Measurements from ENCODE around the gene UBLCP1.

The UBLCP1 gene

DNA sequence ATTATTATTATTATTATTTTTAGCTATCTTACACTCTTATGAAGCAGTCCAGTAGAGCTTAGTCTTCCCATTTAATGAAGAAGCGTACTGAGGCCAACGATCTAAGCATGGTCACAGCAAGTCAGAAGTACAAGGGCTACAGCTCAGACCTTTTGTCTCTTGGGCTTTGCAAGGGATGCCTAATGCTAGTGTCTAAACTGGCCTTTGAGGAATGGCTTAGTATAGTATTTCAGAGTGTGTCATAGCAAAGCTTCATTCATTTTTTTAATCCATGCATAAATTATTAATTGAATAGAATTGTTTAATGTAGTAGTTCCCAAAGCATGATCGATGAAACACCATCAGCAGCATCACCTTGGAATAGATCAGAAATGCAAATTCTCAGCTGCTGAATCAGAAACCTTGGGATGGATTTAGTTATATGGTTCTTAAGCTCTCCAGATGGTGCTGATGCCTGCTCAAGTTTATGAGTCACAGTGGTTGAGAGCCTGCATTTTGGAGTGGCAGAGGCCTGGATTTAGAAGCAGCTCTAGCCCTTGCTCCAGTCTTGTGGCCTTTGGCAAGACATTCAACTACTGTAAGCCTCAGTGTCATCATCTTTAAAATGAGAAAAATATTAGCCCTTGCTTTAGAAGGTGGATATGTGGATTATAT, 61.1 kb downstream of the UBLCP1 start:
- DNase-seq (ENCODE audit: low read depth), result no peak
- no peak overlapping the region for H3K4me3 ChIP-seq (replicated peaks; ENCODE audit: low read depth, low read length)
- TF ChIP-seq, protein P1, sequence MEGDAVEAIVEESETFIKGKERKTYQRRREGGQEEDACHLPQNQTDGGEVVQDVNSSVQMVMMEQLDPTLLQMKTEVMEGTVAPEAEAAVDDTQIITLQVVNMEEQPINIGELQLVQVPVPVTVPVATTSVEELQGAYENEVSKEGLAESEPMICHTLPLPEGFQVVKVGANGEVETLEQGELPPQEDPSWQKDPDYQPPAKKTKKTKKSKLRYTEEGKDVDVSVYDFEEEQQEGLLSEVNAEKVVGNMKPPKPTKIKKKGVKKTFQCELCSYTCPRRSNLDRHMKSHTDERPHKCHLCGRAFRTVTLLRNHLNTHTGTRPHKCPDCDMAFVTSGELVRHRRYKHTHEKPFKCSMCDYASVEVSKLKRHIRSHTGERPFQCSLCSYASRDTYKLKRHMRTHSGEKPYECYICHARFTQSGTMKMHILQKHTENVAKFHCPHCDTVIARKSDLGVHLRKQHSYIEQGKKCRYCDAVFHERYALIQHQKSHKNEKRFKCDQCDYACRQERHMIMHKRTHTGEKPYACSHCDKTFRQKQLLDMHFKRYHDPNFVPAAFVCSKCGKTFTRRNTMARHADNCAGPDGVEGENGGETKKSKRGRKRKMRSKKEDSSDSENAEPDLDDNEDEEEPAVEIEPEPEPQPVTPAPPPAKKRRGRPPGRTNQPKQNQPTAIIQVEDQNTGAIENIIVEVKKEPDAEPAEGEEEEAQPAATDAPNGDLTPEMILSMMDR (IDR thresholded peaks at IDR 0.05; ENCODE audit: low read length, missing control alignments), result no peak

DNA sequence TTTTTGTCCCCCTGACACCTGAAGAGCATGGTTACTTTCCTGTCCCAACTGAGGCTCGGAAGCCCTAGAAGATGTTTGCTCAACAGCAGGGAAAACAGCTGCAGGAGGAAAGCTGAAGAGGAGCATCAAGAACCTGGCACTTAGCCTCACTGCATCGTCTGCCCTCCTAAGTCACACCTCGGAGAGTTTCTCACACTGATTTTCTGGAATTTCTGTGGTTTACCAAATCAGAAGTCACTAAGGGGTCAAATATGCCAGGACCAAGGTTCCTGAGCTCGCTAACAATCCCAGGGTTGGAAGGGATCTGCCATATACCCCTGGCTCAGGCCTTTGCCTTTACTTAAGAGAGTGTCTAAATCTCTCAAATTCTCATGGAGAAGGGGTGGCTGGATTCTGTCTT, 61.9 kb downstream of the UBLCP1 start:
- TF ChIP-seq, protein P1 (IDR thresholded peaks at IDR 0.05; ENCODE audit: low read length, missing control alignments), result no peak
- no peak for DNase-seq (ENCODE audit: low read depth)
- H3K4me3 ChIP-seq (replicated peaks; ENCODE audit: low read depth, low read length), result no peak overlapping the region

DNA sequence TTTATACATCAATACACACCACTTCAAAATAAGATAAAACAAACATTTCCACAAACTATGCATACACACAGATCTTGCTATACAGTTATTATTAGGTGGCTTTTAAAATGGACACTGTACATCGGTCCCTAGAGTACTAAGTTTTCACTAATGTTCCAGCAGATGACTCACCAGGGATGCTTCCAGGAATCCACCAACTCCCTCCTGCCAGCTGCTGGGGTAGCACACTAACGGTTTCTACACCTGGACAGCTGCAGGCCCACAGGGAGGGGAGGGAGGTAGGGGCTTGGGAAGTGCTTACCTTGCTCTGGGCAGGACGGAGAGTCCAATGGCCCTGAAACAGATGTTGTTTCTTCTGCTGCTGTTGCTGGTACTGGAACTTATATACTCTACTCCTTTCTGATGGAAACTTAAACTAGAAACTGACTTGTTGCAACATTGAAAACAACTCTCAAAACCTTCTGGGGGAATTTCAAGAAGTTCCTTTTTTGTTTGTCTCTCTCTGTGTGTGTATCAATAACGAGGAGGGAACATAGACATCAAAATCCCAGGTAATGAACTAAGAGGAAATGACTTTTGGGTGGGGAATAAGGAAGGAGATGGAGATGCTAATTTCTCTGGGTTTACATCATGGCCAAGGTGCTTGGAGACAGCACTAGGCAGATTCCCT, 67.2 kb downstream of the UBLCP1 start, which contains the start of gene IL12B:
IL12B (minus strand) TSS at position 357 of the 670 bp plus-strand sequence. CDS start 3,705 bp downstream, outside the sequence.
- H3K4me3 ChIP-seq (replicated peaks; ENCODE audit: low read depth, low read length), result peak within 1 kb of the TSS; percentile 44
- TF ChIP-seq, protein P1 (IDR thresholded peaks at IDR 0.05; ENCODE audit: low read length, missing control alignments), result no peak
- DNase-seq (ENCODE audit: low read depth), result peak; percentile 16

DNA sequence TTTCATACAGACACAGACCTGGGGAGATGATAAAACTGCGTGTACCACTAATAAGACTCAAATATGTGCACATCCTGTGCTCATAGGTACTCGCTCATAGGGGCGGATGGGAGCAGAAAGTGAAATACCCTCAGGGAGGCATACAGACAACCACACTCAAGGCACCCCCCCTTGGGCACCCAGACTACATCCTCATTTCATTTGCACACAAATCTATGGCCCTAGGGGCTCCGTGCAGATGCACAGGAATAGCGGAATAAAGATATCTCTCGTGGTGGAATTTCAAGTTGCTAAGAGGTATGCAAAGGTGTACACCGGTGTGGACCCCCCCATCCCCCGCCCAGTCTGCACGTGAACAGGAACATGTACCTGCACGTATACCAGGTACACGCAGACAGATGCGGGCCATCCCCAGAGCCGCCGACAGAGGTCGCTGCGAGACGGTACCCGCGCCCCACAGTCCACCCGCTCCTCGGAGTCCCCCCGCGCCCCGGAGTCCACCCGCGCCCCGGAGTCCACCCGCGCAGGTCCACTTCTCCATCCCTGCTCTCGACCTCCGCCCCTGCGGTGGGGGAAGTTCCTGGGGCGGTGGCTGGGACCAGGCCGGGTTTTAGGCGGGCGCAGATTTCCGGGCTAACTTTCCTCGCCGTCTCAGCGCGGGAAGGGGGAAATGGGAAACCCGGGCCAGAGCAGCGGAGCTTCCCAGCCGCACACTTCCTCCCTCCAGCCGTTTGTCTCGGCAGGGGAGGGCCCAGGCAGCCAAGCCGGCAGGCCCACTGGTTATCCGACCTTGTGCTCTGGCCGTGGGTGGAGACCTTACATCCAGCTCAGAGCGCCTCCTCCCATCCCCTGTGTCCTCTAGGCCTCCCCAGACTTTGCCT, 68.2 kb downstream of the UBLCP1 start:
- TF ChIP-seq, protein P1 (IDR thresholded peaks at IDR 0.05; ENCODE audit: low read length, missing control alignments), result peak; percentile 58
- DNase-seq (ENCODE audit: low read depth), result peak; percentile 30
- H3K4me3 ChIP-seq (replicated peaks; ENCODE audit: low read depth, low read length), result peak overlapping the region; percentile 44

DNA sequence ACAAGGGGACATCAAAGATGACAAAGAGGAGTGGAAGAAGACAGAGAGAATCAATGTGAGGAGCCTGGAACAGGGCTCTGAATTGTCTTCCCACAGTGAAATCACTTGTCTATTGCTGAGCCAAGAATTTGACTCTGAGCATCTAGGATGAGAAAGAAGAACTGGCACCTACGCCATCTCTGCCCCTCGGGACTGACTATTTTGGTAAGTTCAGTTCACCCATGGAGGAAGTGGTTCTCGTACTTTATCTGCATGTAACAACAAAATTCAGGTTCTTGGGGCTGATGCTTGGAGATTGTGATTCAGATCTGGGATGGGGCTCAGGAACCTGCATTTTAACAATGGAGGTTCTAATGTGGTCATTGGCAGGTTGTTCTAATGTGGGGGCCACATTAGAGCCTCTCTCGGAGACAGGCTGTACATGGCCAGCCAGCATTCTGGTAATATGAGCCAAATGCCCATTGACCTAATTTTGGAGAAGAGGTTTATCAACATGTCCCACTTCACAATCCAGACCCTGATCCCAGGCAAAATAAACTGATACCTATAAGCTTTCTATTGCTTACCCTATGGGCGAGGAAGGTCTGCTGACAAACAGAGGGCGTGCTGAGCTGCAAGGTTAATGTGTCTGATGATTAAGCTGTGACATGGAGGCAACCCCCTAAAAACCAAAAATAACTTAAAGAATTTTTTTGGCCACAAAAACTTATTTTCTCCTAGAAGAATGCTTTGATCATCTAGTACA, 69.9 kb downstream of the UBLCP1 start:
- TF ChIP-seq, protein P1 (IDR thresholded peaks at IDR 0.05; ENCODE audit: low read length, missing control alignments), result no peak
- no peak overlapping the region for H3K4me3 ChIP-seq (replicated peaks; ENCODE audit: low read depth, low read length)
- no peak for DNase-seq (ENCODE audit: low read depth)

DNA sequence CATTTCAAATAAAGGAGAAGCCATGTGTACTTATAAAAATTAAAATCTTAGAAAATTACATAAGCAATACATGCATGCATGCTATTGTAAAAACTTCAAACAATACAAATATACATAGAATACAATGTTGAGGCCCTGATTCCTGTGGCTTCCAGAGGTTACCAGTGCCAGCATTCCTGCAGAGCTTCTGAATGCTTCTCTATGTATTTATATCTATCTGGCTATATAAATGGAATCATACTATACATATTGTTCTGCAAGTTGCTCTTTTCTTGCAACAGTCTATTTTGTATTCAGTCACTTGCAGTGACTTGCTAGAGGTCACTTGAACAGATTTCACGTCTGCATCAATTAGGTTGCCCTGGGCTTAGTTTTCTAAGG, 70.4 kb downstream of the UBLCP1 start:
- no peak for DNase-seq (ENCODE audit: low read depth)
- TF ChIP-seq, protein P1 (IDR thresholded peaks at IDR 0.05; ENCODE audit: low read length, missing control alignments), result no peak
- no peak overlapping the region for H3K4me3 ChIP-seq (replicated peaks; ENCODE audit: low read depth, low read length)
